Measurements from ENCODE around the gene HOXA9.

Gene HOXA9

GRCh38 chr7:27153526-27153925, 11.8 kb downstream of the HOXA9 start:
- no peak for DNase-seq (ENCODE audit: low read depth, low spot score)

- DNase-seq (ENCODE audit: low read depth, low spot score) = no peak
These were observed 12.4 kb downstream of the HOXA9 start for GRCh38 chr7:27152816-27153442.

- no peak for DNase-seq (ENCODE audit: low read depth, low spot score)
These were observed 13.2 kb downstream of the HOXA9 start, which contains the start of gene HOXA3 for GRCh38 chr7:27151931-27152815. TSS of gene HOXA3 (minus strand) at chr7:27152583. CDS start at chr7:27110640, 41,943 bp downstream.

GRCh38 chr7:27151341-27151930, 13.9 kb downstream of the HOXA9 start:
- DNase-seq (ENCODE audit: low read depth, low spot score) = no peak

GRCh38 chr7:27150568-27151340, 14.6 kb downstream of the HOXA9 start:
- no peak for DNase-seq (ENCODE audit: low read depth, low spot score)

- no peak for DNase-seq (ENCODE audit: low read depth, low spot score)
These were observed 15.3 kb downstream of the HOXA9 start for GRCh38 chr7:27149842-27150567.

- no peak for DNase-seq (ENCODE audit: low read depth, low spot score)
These were observed 16.3 kb downstream of the HOXA9 start for GRCh38 chr7:27148756-27149641.

- no peak for DNase-seq (ENCODE audit: low read depth, low spot score)
These were observed 17.1 kb downstream of the HOXA9 start for GRCh38 chr7:27148031-27148755.

GRCh38 chr7:27147199-27148030, 17.9 kb downstream of the HOXA9 start, which contains the start of gene HOXA6:
TSS of gene HOXA6 (minus strand) at chr7:27147774. CDS start at chr7:27147749, 25 bp downstream.
- no peak for DNase-seq (ENCODE audit: low read depth, low spot score)

- DNase-seq (ENCODE audit: low read depth, low spot score) = no peak
These were observed 18.7 kb downstream of the HOXA9 start for GRCh38 chr7:27146491-27147198.

- DNase-seq (ENCODE audit: low read depth, low spot score) = no peak
These were observed 19.4 kb downstream of the HOXA9 start for GRCh38 chr7:27145914-27146412.

GRCh38 chr7:27145165-27145913, 20.0 kb downstream of the HOXA9 start:
- DNase-seq (ENCODE audit: low read depth, low spot score) = no peak

GRCh38 chr7:27144781-27145164, 20.6 kb downstream of the HOXA9 start:
- no peak for DNase-seq (ENCODE audit: low read depth, low spot score)

- no peak for DNase-seq (ENCODE audit: low read depth, low spot score)
These were observed 21.2 kb downstream of the HOXA9 start for GRCh38 chr7:27143950-27144780.

GRCh38 chr7:27143023-27143949, 22.1 kb downstream of the HOXA9 start, which contains the start of gene HOXA5:
TSS of gene HOXA5 (minus strand) at chr7:27143681. CDS start at chr7:27143607, 74 bp downstream.
- DNase-seq (ENCODE audit: low read depth, low spot score) = no peak

All from activated naive CD8-positive, alpha-beta T cell treated with anti-CD3 and anti-CD28 coated beads, Interleukin-2, amount 50 U/mL, for 16 hours (primary cell).